ENCODE measurements around the gene USP31. TPM values are rescaled to one million over a fixed set of nuclear protein-coding genes. Genes with fewer than 3 reads are reported as not detected.

Gene USP31
- total and polyA plus RNA-seq, 2 of the 8 experiments (the other 6 are each of a cell fraction or from before 2014, with no cell fraction given), result 6.7 to 19.0 TPM

DNA sequence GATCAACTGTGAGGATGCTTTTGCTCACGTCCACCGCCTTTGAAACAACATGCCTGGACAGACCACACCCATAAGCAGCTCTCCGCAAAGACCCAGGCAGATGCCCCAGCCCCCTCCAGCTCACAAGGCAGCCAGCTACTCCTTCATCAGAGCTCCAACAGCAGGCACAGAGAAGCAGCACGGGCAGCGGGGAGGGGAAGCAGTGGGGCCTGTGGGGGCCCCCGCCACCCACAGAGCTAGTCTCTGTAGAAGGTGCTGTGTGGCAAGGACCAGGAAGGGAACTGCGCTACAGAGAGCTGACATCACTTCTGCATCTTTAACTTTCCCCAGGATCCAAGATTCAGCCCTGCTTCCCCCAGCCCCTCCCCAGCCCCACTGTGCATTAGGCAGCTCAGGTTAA lies 23.3 kb upstream of the USP31 start:
- DNase-seq (ENCODE audit: low read depth in 1 of 2, low spot score in 2 of 2), result no peak
- H2AK5ac ChIP-seq (ENCODE audit: low read depth, low read length), result no peak overlapping the region
- H4K91ac ChIP-seq (replicated peaks; ENCODE audit: insufficient read length, low read length), result no peak overlapping the region
- no peak overlapping the region for H2AFZ ChIP-seq (ENCODE audit: low read length)
- H3K23me2 ChIP-seq (ENCODE audit: low read depth, low read length), result no peaks in the 10 kb centered on the region
- H3K14ac ChIP-seq (ENCODE audit: insufficient read length), result no peak overlapping the region
- no peaks in the 10 kb centered on the region for H4K20me1 ChIP-seq (replicated peaks in 1 of 2; ENCODE audit: control insufficient read depth in 1 of 2, insufficient read depth in 2 of 2, low read length in 2 of 2)
- H4K8ac ChIP-seq (ENCODE audit: extremely low read depth, insufficient read depth, low read length), result no peak overlapping the region
- no peaks in the 10 kb centered on the region for H3K36me3 ChIP-seq (ENCODE audit: control insufficient read depth in 2 of 4, insufficient read depth in 4 of 4, low read length in 3 of 4)
- H3K4me1 ChIP-seq (replicated peaks in 1 of 4; ENCODE audit: control insufficient read depth in 3 of 4, insufficient read depth in 4 of 4, low read length in 3 of 4), result peaks cover 0 to 3% (median 0%) of the 10 kb centered on the region in 4 experiments; a peak in 1 of 7 replicates
- no peaks in the 10 kb centered on the region for H3K9me3 ChIP-seq (ENCODE audit: insufficient read depth in 2 of 2, low read depth in 1 of 2, low read length in 1 of 2)
- WGBS, 2 experiments (ENCODE audit: extremely low coverage in 1 of 2, insufficient coverage in 1 of 2, insufficient read length in 1 of 2, insufficient replicate concordance in 2 of 2, low coverage in 1 of 2, low lambda C conversion rate in 2 of 2, missing lambda C conversion rate in 1 of 2), result 61% methylated on average over 6 of the region's 7 CpGs; no CpG with 5 or more reads in 1 of the 2 experiments
- 0 out of 4 replicates have a peak overlapping the region, but pooled peaks of 1 of the 2 experiments have one; percentile 10 for H3K4me2 ChIP-seq (ENCODE audit: insufficient read depth in 1 of 2, low read depth in 2 of 2, low read length in 2 of 2)
- ChIA-PET POLR2A (ENCODE audit: partially characterized antibody) (no interaction called here), CTCF (ENCODE audit: partially characterized antibody) (interaction anchor here (1.1 to 1.6 kb wide), 2 partner anchors 14 to 261 kb away, joined by 3 to 4 read pairs; no protein-coding TSS in a partner anchor)
- H2BK120ac ChIP-seq (replicated peaks; ENCODE audit: low read depth, low read length), result no peak overlapping the region
- H3K27ac ChIP-seq (ENCODE audit: low read depth, low read length), result no peak overlapping the region
- no peak overlapping the region for H3K23ac ChIP-seq (ENCODE audit: insufficient read length)
- H3K56ac ChIP-seq (replicated peaks; ENCODE audit: insufficient read length, low read depth, low read length), result no peak overlapping the region
- H3K9ac ChIP-seq (replicated peaks in 1 of 4; ENCODE audit: extremely low read depth in 1 of 4, low read depth in 3 of 4, low read length in 3 of 4), result no peak overlapping the region
- no peak overlapping the region for H2BK15ac ChIP-seq (ENCODE audit: low read length)
- no peak overlapping the region for H3K4me3 ChIP-seq (ENCODE audit: extremely low read depth in 1 of 4, insufficient read depth in 2 of 4, low read depth in 3 of 4, low read length in 4 of 4)
- H3K27me3 ChIP-seq (replicated peaks in 1 of 4; ENCODE audit: control insufficient read depth in 3 of 4, extremely low read depth in 1 of 4, insufficient read depth in 3 of 4, low read length in 3 of 4), result no peaks in the 10 kb centered on the region; a peak in 1 of 7 replicates
- H3K4ac ChIP-seq (replicated peaks; ENCODE audit: insufficient read length, low read depth, low read length), result no peak overlapping the region
- no peak overlapping the region for H4K5ac ChIP-seq (ENCODE audit: insufficient read length, low read depth, low read length)
- no peak overlapping the region for H3K18ac ChIP-seq (ENCODE audit: extremely low read depth, low read length)
- TF ChIP-seq SP1 (IDR thresholded peaks at IDR 0.05; ENCODE audit: low read depth, low read length) (no peak), BCL11A (IDR thresholded peaks at IDR 0.05; ENCODE audit: low read depth in 2 of 2, low read length in 2 of 2) (no peak), BRCA1 (IDR thresholded peaks at IDR 0.05; ENCODE audit: low read depth, low read length) (no peak), POLR2A (IDR thresholded peaks at IDR 0.05; ENCODE audit: control extremely low read depth in 1 of 2, low read depth in 2 of 2, low read length in 2 of 2) (no peak), CREB1 (IDR thresholded peaks at IDR 0.05) (no peak), TBP (IDR thresholded peaks at IDR 0.05; ENCODE audit: low read depth, low read length) (no peak), TEAD4 (IDR thresholded peaks at IDR 0.05; ENCODE audit: low read depth, low read length) (no peak)
- TF ChIP-seq, protein P1, sequence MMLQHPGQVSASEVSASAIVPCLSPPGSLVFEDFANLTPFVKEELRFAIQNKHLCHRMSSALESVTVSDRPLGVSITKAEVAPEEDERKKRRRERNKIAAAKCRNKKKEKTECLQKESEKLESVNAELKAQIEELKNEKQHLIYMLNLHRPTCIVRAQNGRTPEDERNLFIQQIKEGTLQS (IDR thresholded peaks at IDR 0.05; ENCODE audit: insufficient read depth, low read depth, low read length), result no peak
- H3K79me2 ChIP-seq (ENCODE audit: control insufficient read depth in 1 of 2, insufficient read depth in 2 of 2, low read length in 2 of 2), result no peaks in the 10 kb centered on the region
- no peak for FAIRE-seq
- no peak overlapping the region for H2BK5ac ChIP-seq (ENCODE audit: low read depth, low read length)
- no peak overlapping the region for H2BK12ac ChIP-seq (ENCODE audit: low read depth, low read length)
- no peak overlapping the region for H2BK20ac ChIP-seq (ENCODE audit: low read length)
- no peaks in the 10 kb centered on the region for H3K79me1 ChIP-seq (ENCODE audit: low read depth, low read length)
